ENCODE measurements around the gene PRKD1.

PRKD1 gene

GRCh38 chr14:29838752-29839151 lies 88.9 kb downstream of the PRKD1 start:
- DNase-seq (ENCODE audit: low spot score): no peak

DNA sequence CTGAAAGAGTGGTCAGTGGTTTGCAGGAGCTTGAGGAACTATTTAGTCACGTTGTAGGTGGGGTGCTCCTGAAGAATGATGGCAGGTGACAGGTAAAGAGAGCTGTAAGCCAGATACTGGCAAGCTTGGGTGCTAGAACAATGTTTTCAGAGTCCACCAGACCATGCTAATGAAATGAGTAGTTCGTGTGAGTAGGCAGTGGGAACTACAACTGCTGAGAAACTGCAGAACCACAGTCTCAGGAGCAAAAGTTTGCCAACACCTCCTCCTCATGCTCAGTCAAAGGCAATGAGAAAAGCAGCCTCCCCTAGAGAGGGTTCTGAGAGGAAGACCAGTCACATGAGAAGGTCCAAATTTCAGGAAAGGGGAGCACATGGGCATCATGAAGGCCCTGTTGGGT lies 91.3 kb downstream of the PRKD1 start:
- no peak for DNase-seq (ENCODE audit: low spot score)

DNA sequence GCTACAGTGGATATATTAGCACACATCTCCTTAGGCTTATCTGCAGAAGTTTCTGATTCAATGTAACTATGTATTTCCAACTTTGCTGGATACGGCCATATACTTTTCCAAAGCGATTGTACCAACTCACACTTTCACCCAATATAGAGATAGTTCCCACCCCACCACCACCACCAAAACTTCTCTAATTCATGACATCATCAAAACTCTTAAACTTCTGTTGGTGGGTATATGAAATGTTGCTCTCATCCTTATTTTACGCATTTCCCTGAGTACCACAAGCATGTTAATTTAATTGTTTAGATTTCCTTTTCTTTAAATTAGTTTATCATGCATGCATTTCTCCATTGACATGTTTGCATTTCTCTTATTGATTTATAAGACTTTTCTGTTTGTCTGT lies 95.6 kb downstream of the PRKD1 start:
- no peak for DNase-seq (ENCODE audit: low spot score)

- DNase-seq (ENCODE audit: low spot score): no peak
These were observed 97.8 kb downstream of the PRKD1 start for GRCh38 chr14:29829851-29830250.

DNA sequence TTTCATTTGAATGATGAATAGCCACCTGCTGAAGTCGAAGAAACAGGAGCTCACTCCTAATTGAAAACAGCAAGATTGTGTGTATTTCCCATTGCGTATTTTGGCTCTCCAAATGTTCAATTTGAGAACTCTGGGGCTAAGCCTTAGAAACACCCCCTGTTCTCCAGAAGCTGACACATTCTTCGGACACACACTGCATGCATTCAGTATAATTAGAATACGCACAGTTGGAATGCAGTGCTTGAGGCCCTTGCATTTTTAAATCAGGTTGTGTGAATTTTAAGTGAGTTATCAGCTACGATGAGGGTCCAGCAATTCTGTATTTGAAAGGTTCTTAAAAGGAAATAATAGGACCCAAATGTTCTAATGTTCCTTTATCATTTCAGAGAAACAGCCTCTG lies 103.8 kb downstream of the PRKD1 start:
- DNase-seq (ENCODE audit: low spot score): no peak

DNA sequence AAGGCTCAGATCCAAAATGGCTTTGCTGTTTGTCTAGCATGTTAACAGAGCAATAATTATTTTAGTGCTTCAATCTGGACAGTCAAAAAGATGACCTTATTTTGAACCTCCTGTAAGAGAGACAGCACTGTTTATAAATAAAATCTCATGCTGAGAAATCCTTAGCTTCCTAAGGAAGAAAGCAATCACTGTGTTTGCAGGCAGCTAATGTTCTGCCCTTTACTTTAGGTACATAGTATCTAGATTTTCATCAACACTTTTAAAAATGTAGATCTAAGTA lies 105.3 kb downstream of the PRKD1 start:
- DNase-seq (ENCODE audit: low spot score): no peak

- peak; percentile 13 for DNase-seq (ENCODE audit: low spot score)
These were observed 105.8 kb downstream of the PRKD1 start for GRCh38 chr14:29821661-29822429.

DNA sequence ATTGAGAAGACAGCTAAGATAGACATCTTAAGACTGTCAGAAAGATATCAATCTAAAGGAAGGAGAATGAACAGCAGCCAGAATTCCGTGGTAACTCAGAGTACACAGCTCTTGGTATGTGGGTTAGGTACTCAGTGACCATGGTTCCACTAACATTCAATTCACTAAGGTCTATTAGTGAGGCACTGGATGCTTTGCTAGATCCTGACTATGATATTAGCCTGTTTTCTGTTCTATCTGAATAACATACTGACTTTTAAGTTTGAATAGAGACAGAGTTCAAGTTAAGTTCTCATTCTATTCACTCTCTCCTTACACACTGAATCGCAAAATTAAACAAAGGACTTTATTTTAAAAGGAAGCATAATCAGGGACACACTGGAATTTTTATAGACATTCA lies 106.4 kb downstream of the PRKD1 start:
- DNase-seq (ENCODE audit: low spot score): peak; percentile 70

DNA sequence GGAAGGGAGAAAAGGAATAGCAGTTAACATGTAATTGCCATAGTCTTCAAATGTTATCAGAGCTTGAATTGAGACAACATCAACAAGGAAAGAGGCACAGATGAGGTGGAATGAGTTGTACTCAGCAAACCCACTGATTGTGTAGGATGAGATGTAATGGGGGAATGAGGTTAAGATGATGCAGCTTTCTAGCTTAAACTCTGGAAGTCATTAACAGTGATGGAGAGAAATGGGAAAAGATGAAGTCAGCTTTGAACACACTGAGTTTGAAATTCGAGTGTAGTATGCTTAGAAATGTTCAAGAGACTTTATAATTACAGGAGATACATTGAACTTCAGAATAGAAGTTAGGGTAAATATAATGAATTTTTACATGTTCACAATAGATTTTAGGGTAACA lies 106.9 kb downstream of the PRKD1 start:
- peak; percentile 48 for DNase-seq (ENCODE audit: low spot score)

DNA sequence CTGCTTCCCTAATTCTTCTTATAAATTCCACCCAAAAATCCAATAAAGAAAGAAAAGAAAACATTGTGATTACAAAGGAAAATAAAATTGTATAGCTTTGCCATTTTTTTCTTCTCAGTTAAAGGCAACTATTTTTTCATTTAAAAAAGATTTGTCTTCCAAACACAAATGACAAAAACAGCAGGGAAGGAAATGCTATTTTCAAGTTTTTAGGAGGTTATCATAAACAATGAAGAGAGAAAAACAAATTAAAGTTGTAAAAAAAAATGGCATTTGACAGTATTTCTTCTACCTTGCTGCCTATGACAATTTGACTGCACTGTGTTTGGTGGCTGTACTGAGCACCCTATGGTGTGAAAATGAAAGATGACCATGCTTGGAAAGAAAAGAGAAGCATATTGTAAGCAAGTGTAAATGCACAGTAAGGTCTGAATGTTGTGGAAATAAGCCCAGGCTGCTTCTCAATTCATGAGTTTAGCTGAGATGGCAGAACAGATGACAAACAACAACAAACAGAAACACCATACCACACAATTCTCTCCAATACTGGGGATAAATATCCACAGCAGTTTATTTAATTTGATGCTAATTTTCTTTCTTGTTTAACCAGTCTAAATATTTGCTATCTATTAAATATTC lies 109.8 kb downstream of the PRKD1 start:
- DNase-seq (ENCODE audit: low spot score): no peak

GRCh38 chr14:29815016-29815674 lies 112.5 kb downstream of the PRKD1 start:
- DNase-seq (ENCODE audit: low spot score): no peak

DNA sequence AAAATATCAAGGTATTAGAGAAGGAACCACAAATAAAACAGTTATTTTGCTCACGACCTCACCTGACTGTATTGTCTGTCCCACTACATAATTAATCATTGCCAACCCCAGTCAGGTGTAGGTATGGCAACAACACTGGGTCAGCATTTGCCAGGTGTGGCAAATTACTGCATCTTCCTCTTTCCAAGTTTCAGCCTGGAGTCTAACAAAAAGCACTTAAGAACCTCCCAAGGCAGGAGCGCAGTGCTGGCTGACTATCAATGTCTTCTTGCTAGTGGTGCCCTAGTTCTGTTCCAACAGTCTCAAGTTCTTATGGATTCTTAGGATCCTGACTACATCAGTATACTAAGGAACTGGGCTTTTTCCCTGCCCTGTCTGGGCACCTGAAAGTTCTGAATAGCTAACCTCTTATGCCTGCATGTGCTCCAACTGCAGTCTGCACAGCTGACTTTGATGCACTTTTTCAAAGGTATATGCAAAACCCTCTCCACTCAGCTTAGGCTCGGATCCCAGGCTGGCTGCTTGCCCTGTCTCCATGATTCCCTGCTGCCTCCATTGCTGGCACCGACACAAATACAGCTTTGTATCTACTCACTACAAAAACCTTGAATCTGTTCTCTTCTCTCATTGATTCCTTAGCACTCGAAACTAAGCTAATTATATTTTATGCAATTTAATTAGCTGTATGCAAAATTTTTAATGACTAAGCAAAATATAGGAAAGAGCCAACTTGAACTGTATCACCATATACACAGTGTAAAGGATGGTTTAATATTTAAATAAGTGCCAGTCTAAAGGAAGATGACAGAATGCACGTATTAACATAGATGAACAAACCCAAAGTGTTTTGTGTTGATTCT lies 113.3 kb downstream of the PRKD1 start:
- no peak for DNase-seq (ENCODE audit: low spot score)

- DNase-seq (ENCODE audit: low spot score): no peak
These were observed 117.0 kb downstream of the PRKD1 start for GRCh38 chr14:29810682-29811081.

- DNase-seq (ENCODE audit: low spot score): no peak
These were observed 117.6 kb downstream of the PRKD1 start for GRCh38 chr14:29810064-29810463.

- DNase-seq (ENCODE audit: low spot score): no peak
These were observed 121.5 kb downstream of the PRKD1 start for GRCh38 chr14:29806124-29806517.

GRCh38 chr14:29805415-29806123 lies 122.1 kb downstream of the PRKD1 start:
- DNase-seq (ENCODE audit: low spot score): no peak

GRCh38 chr14:29804481-29805266 lies 123.0 kb downstream of the PRKD1 start:
- DNase-seq (ENCODE audit: low spot score): no peak

DNA sequence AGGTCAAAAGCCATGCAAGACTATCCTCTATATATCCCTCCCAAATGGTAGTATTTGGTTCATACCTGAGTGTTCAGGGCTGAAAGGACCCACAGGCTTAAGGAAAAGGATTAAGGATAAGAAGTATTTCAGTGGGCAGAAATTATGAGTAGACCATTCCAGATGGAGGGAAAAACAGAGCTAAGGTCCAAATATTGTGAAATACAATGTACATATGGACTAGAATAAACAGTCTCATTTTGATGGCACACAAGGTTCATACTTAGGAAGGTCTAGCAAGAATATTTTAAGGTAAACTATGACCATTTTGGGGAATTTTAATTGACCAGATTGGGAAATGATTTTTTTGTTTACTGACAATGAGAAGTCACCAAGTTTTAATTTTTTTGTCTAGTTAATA lies 124.6 kb downstream of the PRKD1 start:
- no peak for DNase-seq (ENCODE audit: low spot score)

DNA sequence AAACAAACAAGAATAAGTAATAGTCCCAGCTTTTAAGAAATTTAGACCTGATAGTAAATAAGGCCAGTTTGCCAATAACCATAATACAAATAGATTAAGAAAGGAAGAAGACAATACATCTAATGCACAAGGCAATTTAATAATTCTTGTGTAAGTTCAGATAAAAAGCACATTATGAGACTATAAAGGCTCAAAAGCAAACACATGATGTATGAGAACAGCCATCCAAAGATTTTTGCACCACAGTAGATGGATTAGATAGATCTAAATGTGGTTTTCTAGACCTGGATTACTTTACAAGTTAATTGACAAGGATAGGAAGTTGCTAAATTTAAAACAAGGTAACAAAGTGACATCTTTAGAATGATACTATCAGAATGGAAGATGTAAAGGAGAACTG lies 125.4 kb downstream of the PRKD1 start:
- DNase-seq (ENCODE audit: low spot score): peak; percentile 4

- DNase-seq (ENCODE audit: low spot score): no peak
These were observed 126.7 kb downstream of the PRKD1 start for GRCh38 chr14:29800961-29801360.
